WTC11 (cell line): ENCODE measurements around the gene CDCA7L. TPM values are rescaled to one million over a fixed set of nuclear protein-coding genes. Genes with fewer than 3 reads are reported as not detected.

Experiments
- AR ChIP-seq: fragments of 250-450 bp; sonication (Bioruptor Pico); IDR thresholded peaks from 2 replicates; pipeline ENCODE4 v1.9.0; 2021; ENCODE audit warnings: mild to moderate bottlenecking
- ATF3 ChIP-seq: sonication (generic); formaldehyde crosslinking; conservative IDR thresholded peaks from 2 replicates; pipeline ENCODE4 v1.8.1; 2022; ENCODE audit warnings: mild to moderate bottlenecking, missing genetic modification reagents
- GABPB1 ChIP-seq: sonication (generic); formaldehyde crosslinking; IDR thresholded peaks from 2 replicates; pipeline ENCODE4 v1.8.1; 2023; ENCODE audit warnings: mild to moderate bottlenecking, missing genetic modification reagents
- KAT7 ChIP-seq: sonication (generic); formaldehyde crosslinking; IDR thresholded peaks from 2 replicates; pipeline ENCODE4 v1.8.1; 2023; ENCODE audit warnings: missing genetic modification reagents, mild to moderate bottlenecking, borderline replicate concordance
- MLX ChIP-seq: sonication (generic); formaldehyde crosslinking; IDR thresholded peaks from 2 replicates; pipeline ENCODE4 v1.8.1; 2023; ENCODE audit warnings: mild to moderate bottlenecking, missing genetic modification reagents, moderate library complexity
- NR1H2 ChIP-seq: sonication (generic); formaldehyde crosslinking; IDR thresholded peaks from 2 replicates; pipeline ENCODE4 v1.9.0; 2021; ENCODE audit warnings: mild to moderate bottlenecking, moderate library complexity, missing genetic modification reagents
- total RNA-seq: library from RNA; stranded (reverse); gene quantifications from 3 replicates; pipeline ENCODE4 v1.2.3, GENCODE V29; 2021
- TF ChIP-seq, protein P1 (sequence below): fragments of 250-450 bp; sonication (Bioruptor Pico); IDR thresholded peaks from 2 replicates; pipeline ENCODE4 v1.9.0; 2021; ENCODE audit warnings: mild to moderate bottlenecking

Gene CDCA7L
- total RNA-seq, 1 experiment from 2014 or later, result 161 TPM

DNA sequence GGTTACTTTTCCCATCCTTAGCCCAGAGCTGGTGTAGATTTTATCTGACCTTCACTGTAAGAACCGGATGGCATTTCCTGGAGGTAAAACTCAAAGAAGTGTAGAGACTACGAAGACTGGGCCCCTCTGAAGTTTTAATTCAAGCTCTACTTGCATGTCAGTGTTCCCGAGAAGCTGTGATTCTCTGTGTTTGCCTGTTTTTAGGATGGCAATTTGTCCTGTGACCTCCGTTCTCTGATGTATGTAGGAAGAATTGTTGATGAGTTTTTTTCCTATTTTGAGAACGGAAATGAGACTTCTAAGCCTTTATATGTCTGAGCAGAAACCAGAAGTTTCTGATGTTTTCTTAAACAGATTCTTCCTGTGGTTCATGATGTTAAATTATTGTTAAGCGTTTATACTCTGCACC, 94.1 kb downstream of the CDCA7L start (continued):
- TF ChIP-seq AR (CRISPR knock-in tag), result no peak
- TF ChIP-seq, protein P1, sequence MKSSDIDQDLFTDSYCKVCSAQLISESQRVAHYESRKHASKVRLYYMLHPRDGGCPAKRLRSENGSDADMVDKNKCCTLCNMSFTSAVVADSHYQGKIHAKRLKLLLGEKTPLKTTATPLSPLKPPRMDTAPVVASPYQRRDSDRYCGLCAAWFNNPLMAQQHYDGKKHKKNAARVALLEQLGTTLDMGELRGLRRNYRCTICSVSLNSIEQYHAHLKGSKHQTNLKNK (CRISPR knock-in tag), result no peak
- TF ChIP-seq NR1H2, result no peak
- no peak for TF ChIP-seq MLX (CRISPR knock-in tag)
- TF ChIP-seq ATF3 (CRISPR knock-in tag), result no peak
- no peak for TF ChIP-seq KAT7 (CRISPR knock-in tag)
- no peak for TF ChIP-seq GABPB1 (CRISPR knock-in tag)
- TF ChIP-seq, all 79 proteins: peak for 0
